IMR-90 (cell line): ENCODE data around the gene ETS1. TPM values are rescaled to one million over a fixed set of nuclear protein-coding genes. Genes with fewer than 3 reads are reported as not detected.

ENCODE experiments used
- ATAC-seq: fragments of 200-7000 bp; cut with Tn5 transposase; 2 replicates; pipeline ENCODE4 v1.9.1; 2020; ENCODE audit warnings: low read depth, mild to moderate bottlenecking, moderate library complexity
- BruUV-seq: library from RNA; stranded (reverse); fragments of 400-500 nt; replicated peaks from 2 replicates; lab custom pipeline; 2021; lab: Mats Ljungman, UMichigan
- CTCF ChIA-PET: fragments of 300-600 bp; formaldehyde crosslinking; extraction: SDS; loops from one replicate; lab custom pipeline; 2021; ENCODE audit warnings: antibody characterized with exemption; lab: Yijun Ruan, JAX
- POLR2A ChIA-PET: fragments of 300-600 bp; sonication (Branson Sonifier 250); formaldehyde crosslinking; loops from one replicate; lab custom pipeline; 2022; ENCODE audit warnings: antibody characterized with exemption; ENCODE audit not compliant: unreplicated experiment; lab: Charles Lee
- DNase-seq: peaks from one replicate; pipeline ENCODE4 v3.0.0; 2013
- H2AFZ ChIP-seq: replicated peaks from 2 replicates; pipeline ENCODE3; 2013; ENCODE audit warnings: low read length, mild to moderate bottlenecking; ENCODE audit not compliant: poor library complexity
- H2AK5ac ChIP-seq: 2 replicates; pipeline ENCODE4 v1.6.1; 2013; ENCODE audit warnings: low read depth, low read length, inconsistent platforms
- H2AK9ac ChIP-seq: replicated peaks from 2 replicates; pipeline ENCODE3; 2013; ENCODE audit warnings: mild to moderate bottlenecking, low read depth, low read length, moderate library complexity; ENCODE audit not compliant: poor library complexity
- H2BK120ac ChIP-seq: 2 replicates; pipeline ENCODE4 v1.6.1; 2013; ENCODE audit warnings: low read depth, low read length, inconsistent platforms
- H2BK15ac ChIP-seq: 3 replicates; pipeline ENCODE4 v1.6.1; 2013; ENCODE audit warnings: low read depth, low read length, inconsistent platforms
- H2BK20ac ChIP-seq: 2 replicates; pipeline ENCODE4 v1.6.1; 2013; ENCODE audit warnings: low read depth, mild to moderate bottlenecking, inconsistent platforms, low read length, moderate library complexity
- H2BK5ac ChIP-seq: 2 replicates; pipeline ENCODE4 v1.6.1; 2013; ENCODE audit warnings: mild to moderate bottlenecking, low read depth, low read length, inconsistent platforms; ENCODE audit not compliant: poor library complexity, severe bottlenecking
- H3K14ac ChIP-seq: replicated peaks from 2 replicates; pipeline ENCODE4 v1.6.1; 2013; ENCODE audit warnings: low read depth, low read length, inconsistent platforms
- H3K18ac ChIP-seq: 2 replicates; pipeline ENCODE4 v1.6.1; 2013; ENCODE audit warnings: low read depth, low read length, control low read depth
- H3K23ac ChIP-seq: 2 replicates; pipeline ENCODE4 v1.6.1; 2013; ENCODE audit warnings: low read depth, low read length, inconsistent platforms
- H3K27ac ChIP-seq: 2 replicates; pipeline ENCODE4 v1.5.1; 2013; ENCODE audit warnings: mild to moderate bottlenecking, control low read depth, low read length; ENCODE audit not compliant: insufficient read depth
- H3K27me3 ChIP-seq: 2 replicates; pipeline ENCODE4 v1.6.1; 2013; ENCODE audit warnings: low read length; ENCODE audit not compliant: control insufficient read depth, insufficient read depth
- H3K36me3 ChIP-seq: 2 replicates; pipeline ENCODE4 v1.6.1; 2013; ENCODE audit warnings: low read length, mixed read lengths; ENCODE audit not compliant: control insufficient read depth, insufficient read depth
- H3K4ac ChIP-seq: 2 replicates; pipeline ENCODE4 v1.6.1; 2013; ENCODE audit warnings: low read depth, low read length, inconsistent platforms
- H3K4me1 ChIP-seq: 2 replicates; pipeline ENCODE4 v1.6.1; 2013; ENCODE audit warnings: low read length, mixed read lengths; ENCODE audit not compliant: control insufficient read depth, insufficient read depth
- H3K4me2 ChIP-seq: 2 replicates; pipeline ENCODE4 v1.6.1; 2013; ENCODE audit warnings: low read depth, mild to moderate bottlenecking, control low read depth, low read length, moderate library complexity
- H3K4me3 ChIP-seq: 2 replicates; pipeline ENCODE4 v1.5.1; 2013; ENCODE audit warnings: low read depth, mild to moderate bottlenecking, control low read depth, low read length, moderate library complexity; ENCODE audit not compliant: insufficient read depth
- H3K56ac ChIP-seq: 2 replicates; pipeline ENCODE4 v1.6.1; 2013; ENCODE audit warnings: low read length, inconsistent platforms; ENCODE audit not compliant: insufficient read depth; ENCODE audit errors: extremely low read depth
- H3K79me1 ChIP-seq, 2 experiments: 2 replicates each; pipeline ENCODE4 v1.6.1; 2013; ENCODE audit warnings: low read length in 2 of 2, inconsistent platforms in 1 of 2, low read depth in 1 of 2
- H3K9ac ChIP-seq: 2 replicates; pipeline ENCODE4 v1.6.1; 2013; ENCODE audit warnings: low read depth, low read length, control low read depth
- H3K9me1 ChIP-seq: 2 replicates; pipeline ENCODE4 v1.6.1; 2013; ENCODE audit warnings: low read length, inconsistent platforms; ENCODE audit not compliant: insufficient read depth
- H3K9me3 ChIP-seq: 2 replicates; pipeline ENCODE4 v1.6.1; 2013; ENCODE audit warnings: low read length; ENCODE audit not compliant: control insufficient read depth, insufficient read depth
- H4K20me1 ChIP-seq: 2 replicates; pipeline ENCODE4 v1.6.1; 2013; ENCODE audit warnings: low read length, inconsistent platforms; ENCODE audit not compliant: insufficient read depth
- H4K5ac ChIP-seq: 2 replicates; pipeline ENCODE4 v1.6.1; 2013; ENCODE audit warnings: mild to moderate bottlenecking, low read depth, low read length, control low read depth
- H4K8ac ChIP-seq, 2 experiments: 2 replicates each; pipeline ENCODE4 v1.6.1; 2013; ENCODE audit warnings: low read depth in 2 of 2, low read length in 2 of 2, control low read depth in 1 of 2, inconsistent platforms in 1 of 2
- H4K91ac ChIP-seq: 2 replicates; pipeline ENCODE4 v1.6.1; 2013; ENCODE audit warnings: low read depth, low read length, inconsistent platforms; ENCODE audit not compliant: insufficient read depth
- FOS ChIP-seq: fragments of 150-350 bp; IDR thresholded peaks from 2 replicates; pipeline ENCODE4 v1.6.1; 2016; ENCODE audit warnings: low read depth, low read length
- MAZ ChIP-seq: IDR thresholded peaks from 2 replicates; pipeline ENCODE4 v1.6.1; 2012; ENCODE audit warnings: low read depth, mild to moderate bottlenecking, low read length, improper control_type of control experiment, moderate library complexity, borderline replicate concordance
- RAD21 ChIP-seq: IDR thresholded peaks from 2 replicates; pipeline ENCODE4 v1.6.1; 2012; ENCODE audit warnings: low read length, improper control_type of control experiment
- WGBS, 2 experiments: methylation state at CpG; one replicate each; pipeline versions ENCODE4 v1.1.5 to v1.1.7; 2013; ENCODE audit warnings: missing lambda C conversion rate in 2 of 2; ENCODE audit not compliant: insufficient read length in 1 of 2; ENCODE audit errors: extremely low coverage in 2 of 2; 5-methylcytosine and 5-hydroxymethylcytosine counted together
- dilution Hi-C: fragments of 300-500 bp; cut with HindIII; formaldehyde crosslinking; loops from one replicate; pipeline ENCODE4 v1.14.3; 2018; ENCODE audit warnings: low sequenced_read_pairs; ENCODE audit not compliant: unreplicated experiment
- in situ Hi-C: fragments of 300-500 bp; cut with MboI; formaldehyde crosslinking; loops from 3 replicates; pipeline ENCODE4 v1.14.3; 2019; ENCODE audit warnings: low sequenced_read_pairs, inconsistent platforms, mixed read lengths
- intact Hi-C: fragments of 100-400 bp; cut with micrococcal nuclease; formaldehyde crosslinking; loops from 2 replicates; pipeline ENCODE4 v1.10.0; 2022
- polyA plus RNA-seq, 3 experiments: library from polyadenylated mRNA; depleted of rRNA; stranded (reverse); fragments of >200 nt; gene quantifications; 2 replicates each; pipeline ENCODE4 v1.2.3, GENCODE V29; 2012; ENCODE audit warnings: low replicate concordance in 1 of 3
- total RNA-seq: library from RNA; depleted of rRNA; stranded (reverse); fragments of >200 nt; gene quantifications from 2 replicates; pipeline ENCODE4 v1.2.3, GENCODE V29; 2012
- TF ChIP-seq, protein P1 (sequence below): fragments of 150-350 bp; IDR thresholded peaks from 2 replicates; pipeline ENCODE4 v1.6.1; 2017; ENCODE audit warnings: mild to moderate bottlenecking, antibody characterized with exemption, low read length, low read depth

The ETS1 gene
- total and polyA plus RNA-seq, 2 of the 4 experiments (the other 2 are of a cell fraction): 41.2 to 56.3 TPM

DNA sequence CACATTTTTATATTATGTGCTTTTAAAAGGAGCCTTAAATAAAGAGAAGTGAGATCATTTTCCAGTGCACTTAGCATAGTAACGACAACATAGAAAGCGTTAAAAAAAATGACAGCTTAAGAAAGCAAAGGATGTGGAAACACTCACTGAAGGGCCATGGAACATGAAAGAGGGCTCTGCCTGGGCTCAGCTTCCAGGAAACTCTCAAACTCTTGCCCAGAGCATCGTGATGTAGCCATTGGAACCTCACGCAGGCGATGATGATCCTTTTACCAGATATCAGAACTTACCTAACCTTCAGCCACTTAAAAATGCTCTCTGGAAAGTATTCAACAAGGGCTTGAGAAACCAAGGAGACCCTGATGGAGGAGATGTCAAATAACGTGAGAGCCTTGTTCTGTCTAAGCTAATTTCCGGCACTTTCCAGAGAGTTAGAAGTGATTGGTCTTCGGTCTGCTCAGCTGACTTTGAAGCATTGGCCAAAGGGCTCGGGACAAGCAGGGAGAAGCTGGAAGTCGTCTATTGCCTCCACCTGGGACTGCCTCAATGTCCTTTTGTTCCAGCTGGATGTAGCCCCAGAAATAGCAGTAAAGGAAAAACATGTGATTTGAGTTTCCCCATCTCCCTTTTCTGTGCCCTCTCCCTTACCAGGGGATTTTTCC lies 21.5 kb upstream of the ETS1 start:
- H2AFZ ChIP-seq: no peak overlapping the region
- H3K9me1 ChIP-seq: no peaks in the 10 kb centered on the region
- no peak overlapping the region for H3K4me3 ChIP-seq
- no peak overlapping the region for H2BK15ac ChIP-seq
- BruUV-seq: no TSS peak
- ATAC-seq (no peak), DNase-seq (no peak)
- intact Hi-C loops: no loop called here
- H2BK120ac ChIP-seq: no peak overlapping the region
- dilution Hi-C loops: no loop called here
- TF ChIP-seq RAD21 (no peak), FOS (no peak), MAZ (no peak)
- TF ChIP-seq, protein P1, sequence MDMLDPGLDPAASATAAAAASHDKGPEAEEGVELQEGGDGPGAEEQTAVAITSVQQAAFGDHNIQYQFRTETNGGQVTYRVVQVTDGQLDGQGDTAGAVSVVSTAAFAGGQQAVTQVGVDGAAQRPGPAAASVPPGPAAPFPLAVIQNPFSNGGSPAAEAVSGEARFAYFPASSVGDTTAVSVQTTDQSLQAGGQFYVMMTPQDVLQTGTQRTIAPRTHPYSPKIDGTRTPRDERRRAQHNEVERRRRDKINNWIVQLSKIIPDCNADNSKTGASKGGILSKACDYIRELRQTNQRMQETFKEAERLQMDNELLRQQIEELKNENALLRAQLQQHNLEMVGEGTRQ: no peak
- no peak overlapping the region for H3K23ac ChIP-seq
- H3K18ac ChIP-seq: no peak overlapping the region
- H3K4me2 ChIP-seq: no peak overlapping the region
- no peak overlapping the region for H3K4ac ChIP-seq
- no peak overlapping the region for H2BK5ac ChIP-seq
- POLR2A ChIA-PET: no interaction called here
- no peaks in the 10 kb centered on the region for H4K20me1 ChIP-seq
- no peak overlapping the region for H2AK5ac ChIP-seq
- H3K79me1 ChIP-seq: no peaks in the 10 kb centered on the region
- no peaks in the 10 kb centered on the region for H3K9me3 ChIP-seq
- no peak overlapping the region for H3K27ac ChIP-seq
- H3K36me3 ChIP-seq: no peaks in the 10 kb centered on the region
- no peak overlapping the region for H2AK9ac ChIP-seq
- CTCF ChIA-PET: no interaction called here
- no peaks in the 10 kb centered on the region for H3K4me1 ChIP-seq
- H3K9ac ChIP-seq: no peak overlapping the region
- WGBS, 2 experiments: 74% methylated on average over 5 of the region's 10 CpGs; no CpG with 5 or more reads in 1 of the 2 experiments
- H3K56ac ChIP-seq: no peak overlapping the region
- no peak overlapping the region for H2BK20ac ChIP-seq
- H4K5ac ChIP-seq: no peak overlapping the region
- in situ Hi-C loops: no loop called here
- no peak overlapping the region for H4K8ac ChIP-seq
- H3K27me3 ChIP-seq: peaks cover 22% of the 10 kb centered on the region
- H4K91ac ChIP-seq: no peak overlapping the region
- H3K14ac ChIP-seq: no peak overlapping the region
